ENCODE results near the gene PHACTR3.

The PHACTR3 gene

DNA sequence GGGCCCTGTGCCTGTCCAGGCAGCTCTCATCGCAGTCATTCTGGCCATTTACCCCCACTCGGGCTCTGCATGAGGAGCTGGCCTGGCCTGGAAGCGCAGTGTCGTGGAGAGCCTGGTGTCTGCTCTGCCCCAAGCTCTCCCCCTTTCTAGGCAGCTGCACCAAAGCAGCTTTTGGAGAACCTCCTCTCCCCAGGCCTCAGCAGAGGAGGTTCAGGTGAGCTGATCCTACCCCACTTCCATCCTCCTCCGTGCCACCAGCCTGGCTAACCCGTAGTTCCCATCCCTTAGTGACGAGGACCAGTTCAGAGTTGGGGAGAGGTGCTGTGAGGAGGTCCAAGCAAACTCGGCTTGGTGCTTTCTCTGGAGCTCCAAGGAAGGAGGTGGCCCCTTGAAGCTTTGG lies 30.5 kb upstream of the PHACTR3 start:
- DNase-seq (ENCODE audit: low spot score) (no peak), FAIRE-seq (no peak)

- DNase-seq (ENCODE audit: low spot score) (no peak), FAIRE-seq (no peak)
Observed at GRCh38 chr20:59574308-59574707, 30.0 kb upstream of the PHACTR3 start.

DNA sequence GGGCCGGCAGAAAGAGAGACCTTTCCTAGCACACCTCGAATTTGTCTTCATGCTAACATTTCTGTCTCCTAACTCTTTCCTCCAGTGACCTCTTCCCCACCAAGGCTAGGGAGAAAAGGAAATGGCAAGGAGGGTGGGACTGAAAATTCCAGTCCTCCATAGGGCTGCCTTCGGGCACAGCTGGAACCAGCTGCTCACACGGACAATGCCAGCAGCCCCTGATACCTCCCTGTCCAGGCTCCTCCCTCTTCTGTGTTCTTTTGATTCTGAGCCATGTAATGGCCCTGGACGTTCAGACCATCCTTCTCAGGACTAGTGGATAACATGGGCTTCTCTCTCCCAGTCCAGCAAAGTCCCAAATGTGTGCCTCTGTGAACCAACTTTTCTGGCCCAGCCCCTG lies 29.1 kb upstream of the PHACTR3 start:
- FAIRE-seq (no peak), DNase-seq (ENCODE audit: low spot score) (no peak)

GRCh38 chr20:59575653-59576052 lies 28.7 kb upstream of the PHACTR3 start:
- FAIRE-seq (no peak), DNase-seq (ENCODE audit: low spot score) (no peak)

DNA sequence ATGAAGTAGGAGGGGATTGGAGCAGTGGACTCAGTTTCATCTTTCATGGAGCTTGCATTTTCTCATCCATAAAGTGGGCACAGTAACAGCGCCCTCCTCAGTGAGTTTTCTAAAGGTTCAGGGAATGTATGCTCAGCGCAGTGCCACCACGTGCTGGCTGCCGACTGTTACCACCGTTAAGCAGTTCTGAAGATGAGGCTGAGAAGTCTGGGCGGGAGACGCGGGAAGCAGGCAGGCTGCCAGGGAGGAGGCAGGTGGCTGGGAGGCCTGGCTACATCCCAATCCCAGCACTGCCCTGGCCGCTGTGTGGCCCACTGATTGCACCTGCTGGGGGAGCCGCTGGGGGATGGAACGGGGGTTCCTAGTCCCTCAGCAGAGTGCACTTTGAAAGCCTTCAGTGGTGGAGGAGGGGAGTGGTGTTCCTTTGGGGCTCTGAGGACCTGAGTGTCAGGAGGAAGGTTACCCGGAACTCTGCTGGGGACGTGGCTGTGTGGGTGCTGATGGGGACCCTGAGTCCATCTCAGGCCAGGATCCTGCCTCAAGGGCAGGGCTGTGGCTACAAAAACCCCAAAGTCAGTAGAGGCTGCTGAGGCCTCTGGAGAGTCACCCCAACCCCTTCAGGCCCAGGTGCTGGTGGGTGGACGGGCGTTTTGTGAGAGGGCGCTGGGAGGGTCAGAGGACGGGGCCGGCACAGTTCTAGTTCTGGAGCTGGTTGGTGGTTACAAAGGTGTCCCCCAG lies 28.0 kb upstream of the PHACTR3 start:
- DNase-seq (ENCODE audit: low spot score) (no peak), FAIRE-seq (no peak)

- FAIRE-seq (no peak), DNase-seq (ENCODE audit: low spot score) (peak; percentile 65)
Observed at GRCh38 chr20:59577037-59577808, 27.1 kb upstream of the PHACTR3 start.

DNA sequence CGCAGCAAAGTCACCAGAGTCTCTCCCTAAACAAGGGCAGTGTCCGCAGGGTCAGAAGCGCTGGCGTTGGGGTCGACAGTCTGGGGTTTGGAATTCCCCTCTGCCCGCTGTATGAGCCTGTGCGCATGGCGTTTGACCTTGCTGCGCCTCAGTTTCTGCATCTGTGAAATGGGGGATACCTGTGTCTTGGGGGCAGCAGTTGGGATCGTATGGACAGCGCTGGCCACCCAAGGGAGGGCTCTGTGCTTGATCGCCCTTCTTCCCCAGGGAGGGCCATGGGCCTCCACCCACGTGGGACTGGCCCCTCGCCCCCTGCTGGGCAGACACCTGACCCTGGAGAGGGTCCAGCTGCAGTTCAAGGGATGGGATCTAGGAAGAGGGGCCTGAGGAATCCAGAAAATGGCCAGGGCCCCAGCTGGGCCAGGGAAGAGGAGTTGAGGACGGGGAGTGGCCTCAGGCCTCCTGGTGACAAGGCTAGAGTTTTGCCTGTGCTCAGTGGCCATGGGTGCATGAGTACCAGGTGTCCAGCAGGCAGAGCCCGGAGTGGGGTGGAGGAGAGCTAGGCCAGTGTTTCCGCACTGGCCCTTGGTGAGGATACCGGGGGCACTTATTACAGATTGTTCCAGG lies 26.4 kb upstream of the PHACTR3 start:
- FAIRE-seq = no peak
- DNase-seq (ENCODE audit: low spot score) = no peak

DNA sequence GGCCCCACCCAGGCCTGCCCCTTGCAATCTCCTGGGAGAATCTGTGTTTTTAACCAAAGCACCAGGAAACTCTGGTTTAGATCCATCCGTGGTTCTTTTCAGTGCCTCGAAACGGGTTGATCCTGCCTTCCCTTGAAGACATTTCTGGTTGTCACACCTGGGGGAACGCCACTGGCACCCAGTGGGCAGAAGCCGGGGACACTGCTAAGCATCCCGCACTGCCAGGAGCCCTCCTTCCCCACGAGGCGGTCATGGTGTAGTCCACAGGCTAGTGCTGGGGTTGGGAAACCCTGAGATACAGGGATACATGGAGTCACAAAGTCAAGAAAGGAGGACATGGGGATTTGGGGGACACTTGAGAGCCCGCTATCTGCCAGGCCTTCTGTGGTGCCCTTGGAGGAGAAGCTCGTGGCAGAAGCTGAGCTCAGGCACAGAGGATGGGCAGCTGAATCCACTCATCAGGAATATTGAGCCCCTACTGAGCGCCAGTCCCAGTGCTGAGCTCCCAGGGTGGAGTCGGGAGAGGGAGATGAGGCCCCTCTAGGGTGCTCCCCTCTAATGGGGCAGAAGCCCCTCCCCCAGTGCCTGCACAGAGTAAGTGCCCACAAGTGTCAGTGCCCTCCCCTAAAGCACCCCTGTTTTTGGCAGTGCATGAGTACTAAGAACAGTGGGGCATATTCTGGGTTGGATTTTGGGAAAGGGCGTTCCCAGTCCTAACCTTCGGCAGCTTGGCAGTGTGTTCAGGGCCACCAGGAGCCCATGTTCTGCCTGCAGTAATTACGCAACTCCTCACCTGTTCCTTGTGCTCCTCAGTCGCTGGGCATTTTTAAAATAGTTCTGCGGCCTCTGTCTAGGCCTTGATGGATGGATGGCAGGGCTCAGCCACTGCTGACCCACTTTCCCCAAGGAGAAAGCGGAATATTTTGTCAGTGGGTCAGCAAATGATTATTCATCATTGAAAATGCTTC lies 25.6 kb upstream of the PHACTR3 start:
- no peak for DNase-seq (ENCODE audit: low spot score)
- FAIRE-seq = no peak

- FAIRE-seq (no peak), DNase-seq (ENCODE audit: low spot score) (no peak)
Observed at GRCh38 chr20:59579404-59580145, 24.8 kb upstream of the PHACTR3 start.

DNA sequence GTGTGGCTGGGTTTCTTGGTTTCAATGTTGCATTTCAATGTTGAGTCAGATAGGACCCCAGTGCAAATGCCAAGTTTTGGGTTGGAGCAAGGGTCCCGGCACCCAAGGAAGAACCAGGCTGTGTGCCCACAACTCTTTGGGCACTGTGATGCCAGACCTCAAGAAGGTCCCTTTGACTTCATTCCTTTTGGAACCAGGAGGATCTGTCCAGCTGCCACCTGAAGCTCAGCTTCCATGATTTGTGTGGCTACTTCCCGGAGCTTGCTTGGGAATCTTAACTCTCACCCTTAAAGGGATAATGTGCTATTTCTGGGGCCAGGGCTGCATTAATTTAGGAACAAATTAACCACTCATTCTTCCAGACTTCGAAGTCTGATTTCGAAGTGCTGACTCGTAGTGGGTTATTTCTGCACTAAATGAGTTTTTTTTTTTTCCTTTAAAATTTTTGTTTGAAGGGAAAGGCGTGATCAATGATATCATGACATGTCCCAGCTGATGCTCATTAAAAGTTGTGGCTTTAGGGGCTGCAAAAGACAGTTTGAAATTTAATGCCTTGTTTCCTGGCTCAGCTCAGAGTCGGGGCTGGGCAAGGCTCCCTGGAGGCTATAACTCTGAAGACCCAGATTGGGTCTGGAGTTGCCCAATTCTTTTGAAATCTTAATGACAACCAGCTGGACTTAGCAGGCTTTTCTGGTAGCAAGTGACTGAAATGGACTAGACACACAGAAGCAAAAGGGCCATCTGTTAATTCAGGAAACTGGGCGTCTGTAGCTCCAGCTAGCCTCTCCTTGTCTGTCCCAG lies 24.0 kb upstream of the PHACTR3 start:
- no peak for DNase-seq (ENCODE audit: low spot score)
- FAIRE-seq = no peak

DNA sequence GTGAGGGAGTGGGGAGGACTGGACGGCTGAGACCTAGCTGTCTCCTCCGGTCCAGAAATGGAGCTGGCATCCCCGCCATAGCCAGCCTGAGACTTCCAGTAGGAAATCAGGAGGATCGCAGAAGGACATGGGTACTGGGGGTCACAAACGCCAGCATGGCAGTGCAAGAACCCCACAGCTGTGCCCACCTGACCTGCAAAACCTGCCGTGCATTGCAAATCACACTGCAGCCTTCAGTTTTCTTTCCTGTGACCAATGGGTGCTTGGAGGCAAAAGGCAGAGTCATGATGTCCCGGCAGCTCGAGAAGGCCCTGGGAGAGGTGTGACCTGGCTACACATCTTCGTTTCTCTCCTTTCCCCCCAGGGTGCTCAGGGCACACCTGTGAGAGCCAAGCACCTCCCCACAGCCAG lies 23.3 kb upstream of the PHACTR3 start:
- DNase-seq (ENCODE audit: low spot score) (no peak), FAIRE-seq (no peak)

GRCh38 chr20:59581993-59582679 lies 22.2 kb upstream of the PHACTR3 start:
- no peak for FAIRE-seq
- no peak for DNase-seq (ENCODE audit: low spot score)

DNA sequence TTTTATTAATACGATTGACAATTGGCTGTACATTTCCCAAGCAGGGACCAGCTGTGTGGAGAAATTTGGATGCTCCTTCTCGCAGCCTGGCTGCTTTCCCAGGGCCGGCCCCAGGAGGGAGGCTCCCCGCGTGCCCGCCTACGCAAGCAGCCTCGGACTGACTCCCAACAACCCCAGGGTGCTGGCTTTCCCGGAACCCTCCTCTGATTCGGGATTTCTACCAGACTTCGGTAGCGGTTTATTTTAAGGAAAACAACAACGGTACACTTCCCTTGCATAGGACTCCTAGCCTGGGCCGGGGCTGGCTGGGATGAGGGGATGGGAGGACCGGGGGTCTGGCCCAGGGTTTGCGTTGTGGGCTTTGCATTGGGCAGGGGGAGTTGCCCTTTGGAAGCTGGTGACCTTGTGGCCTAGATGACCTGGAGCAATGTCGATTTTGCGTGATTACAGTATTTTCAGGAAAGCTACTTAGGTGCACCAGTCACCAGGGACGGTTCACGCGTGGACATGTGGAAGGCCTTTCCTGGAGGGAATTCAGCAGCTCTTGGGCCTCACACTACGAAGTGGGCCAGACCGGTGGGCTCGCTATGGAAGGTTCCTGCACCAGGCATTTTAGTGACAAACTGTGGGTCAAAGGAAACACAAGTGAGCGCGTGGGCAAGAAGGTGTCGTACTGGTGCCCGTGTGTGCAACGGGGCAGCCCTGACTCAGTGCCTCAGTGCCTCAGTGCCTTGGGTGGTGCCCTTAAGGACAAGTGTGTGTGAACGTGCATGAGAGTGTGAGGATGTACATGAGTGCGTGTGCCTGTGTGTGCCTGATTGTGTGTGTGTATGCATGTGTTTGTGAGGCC lies 20.7 kb upstream of the PHACTR3 start:
- DNase-seq (ENCODE audit: low spot score) = no peak
- FAIRE-seq = no peak

- no peak for DNase-seq (ENCODE audit: low spot score)
- peak; percentile 79 for FAIRE-seq
Observed at GRCh38 chr20:59584278-59584925, 19.9 kb upstream of the PHACTR3 start.

DNA sequence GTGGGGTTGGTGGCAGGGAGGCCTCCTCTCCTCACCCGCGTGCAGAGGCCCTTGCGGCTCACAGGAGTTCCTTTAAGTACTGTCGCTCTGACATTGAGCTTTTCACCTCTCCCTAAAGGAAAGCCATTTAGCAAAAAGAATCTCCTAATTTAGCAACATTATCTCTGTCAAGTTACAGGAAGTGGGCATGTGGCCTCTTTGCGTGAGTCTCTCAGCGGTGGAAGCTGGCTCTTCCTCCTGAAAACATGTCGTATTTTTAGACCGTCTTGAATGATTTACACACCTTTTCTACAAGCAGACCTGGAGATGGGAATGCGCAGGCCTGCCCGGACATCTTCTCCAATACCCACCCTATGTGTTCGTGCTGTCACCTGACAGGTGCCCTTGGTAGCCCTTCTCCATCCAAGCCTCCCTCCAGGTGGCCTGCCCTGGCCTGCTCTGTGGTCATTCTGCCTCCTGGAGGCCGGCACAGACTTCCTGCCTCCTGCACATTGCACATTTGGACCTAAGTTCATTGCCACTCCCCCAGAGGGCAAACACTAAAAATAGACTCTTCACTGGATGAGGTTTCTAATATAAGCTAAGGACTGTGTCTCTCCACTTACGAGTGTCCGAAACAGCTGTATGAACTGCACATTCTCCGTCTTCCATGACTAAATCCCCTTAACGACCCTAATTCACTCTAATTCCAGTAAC lies 18.5 kb upstream of the PHACTR3 start:
- no peak for FAIRE-seq
- no peak for DNase-seq (ENCODE audit: low spot score)

GRCh38 chr20:59586613-59587012 lies 17.7 kb upstream of the PHACTR3 start:
- FAIRE-seq (no peak), DNase-seq (ENCODE audit: low spot score) (no peak)

DNA sequence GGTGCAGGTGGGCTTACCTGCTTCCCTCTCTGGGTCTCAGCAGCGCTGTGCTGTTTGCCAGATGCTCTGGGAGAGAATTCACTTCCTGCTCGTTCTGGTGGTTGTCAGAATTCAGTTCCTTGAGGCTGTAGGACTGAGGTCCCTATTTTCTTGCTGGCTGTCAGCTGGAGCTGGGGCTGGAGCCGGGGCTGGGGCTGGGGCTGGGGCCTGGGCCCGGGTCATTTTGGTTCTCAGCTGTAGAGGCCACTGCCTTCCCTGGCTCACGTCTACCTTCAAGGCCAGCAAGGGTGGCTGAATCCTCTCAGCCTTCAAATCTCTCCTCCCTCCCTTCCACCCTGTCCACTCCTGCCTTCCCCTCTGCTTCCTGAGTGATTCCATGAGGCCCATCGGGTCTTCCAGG lies 16.8 kb upstream of the PHACTR3 start:
- FAIRE-seq (no peak), DNase-seq (ENCODE audit: low spot score) (no peak)
